HG02642 (cell line): ENCODE results near the gene ZBTB44.
"Not testable (repeated sequence)": the region's sequence is repeated elsewhere in the genome, so short reads cannot be mapped to it uniquely, and the experiment has no call there.

Source experiments
- ATAC-seq: cut with Tn5 transposase; IDR thresholded peaks from one replicate; pipeline ENCODE4 v1.9.1; 2021; ENCODE audit warnings: mild to moderate bottlenecking; ENCODE audit not compliant: unreplicated experiment, poor library complexity

ZBTB44 gene

GRCh38 chr11:130313383-130314183 is 1.1 kb downstream of the ZBTB44 start:
- no peak for ATAC-seq

DNA sequence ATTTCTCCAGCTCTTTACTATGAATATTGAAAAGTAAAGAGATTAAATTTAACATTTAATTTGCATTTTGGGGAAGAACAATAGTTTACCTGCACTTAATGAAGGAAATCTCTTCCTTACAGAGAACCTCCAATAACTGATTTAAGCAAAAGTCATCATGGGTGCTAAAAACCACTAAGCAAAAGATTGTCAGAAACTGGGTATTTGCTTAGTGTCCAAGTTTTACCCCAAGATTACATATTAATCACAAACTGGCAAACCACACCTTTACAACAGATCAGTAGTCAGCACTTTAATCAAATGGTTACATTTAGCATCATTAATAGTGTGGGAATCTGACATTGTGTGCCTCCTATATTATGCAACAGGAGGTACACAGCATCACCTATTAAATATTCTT is 2.7 kb downstream of the ZBTB44 start:
- no peak for ATAC-seq

GRCh38 chr11:130310622-130311021 is 4.1 kb downstream of the ZBTB44 start:
- no peak for ATAC-seq

- ATAC-seq, result no peak
Observed at GRCh38 chr11:130308886-130309285, 5.8 kb downstream of the ZBTB44 start.

DNA sequence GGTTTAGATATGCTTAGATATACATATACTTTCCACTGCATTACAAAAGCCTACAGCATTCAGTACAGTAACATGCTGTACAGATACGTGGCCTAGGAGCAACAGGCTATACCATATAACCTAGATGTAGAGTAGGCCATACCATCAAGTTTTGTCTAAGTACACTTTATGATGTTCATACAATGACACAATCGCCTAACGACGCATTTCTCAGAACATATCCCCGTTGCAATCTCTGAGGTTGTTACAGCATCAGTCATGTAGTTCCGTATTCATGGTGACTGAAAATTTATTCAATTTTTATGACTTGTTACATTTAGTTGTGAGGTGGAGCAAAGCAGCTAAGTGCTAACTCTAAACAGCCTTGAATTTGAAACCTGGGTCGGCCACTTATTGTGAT is 6.7 kb downstream of the ZBTB44 start:
- no peak for ATAC-seq

DNA sequence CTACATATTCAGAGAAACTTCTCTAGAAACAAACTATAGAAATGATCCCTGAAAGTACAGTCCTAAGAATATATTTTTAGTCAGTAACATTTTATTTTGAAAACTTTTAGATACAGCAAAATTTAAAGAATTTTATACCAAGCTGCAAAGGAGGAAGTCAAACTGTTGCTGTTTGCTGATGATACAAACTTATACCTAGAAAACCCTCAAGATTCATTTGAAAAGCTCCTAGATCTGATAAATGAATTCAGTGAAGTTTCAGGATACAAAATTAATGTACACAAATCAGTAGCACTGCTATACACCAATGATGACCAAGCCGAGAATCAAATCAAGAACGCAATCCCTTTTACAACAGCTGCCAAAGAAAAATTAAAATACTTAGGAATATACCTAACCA is 10.1 kb downstream of the ZBTB44 start:
- no peak for ATAC-seq

GRCh38 chr11:130301002-130301401 is 13.7 kb downstream of the ZBTB44 start:
- no peak for ATAC-seq

GRCh38 chr11:130300567-130300966 is 14.2 kb downstream of the ZBTB44 start:
- peak; percentile 58 for ATAC-seq

- no peak for ATAC-seq
Observed at GRCh38 chr11:130299978-130300377, 14.7 kb downstream of the ZBTB44 start.

GRCh38 chr11:130295657-130296056 is 19.1 kb downstream of the ZBTB44 start:
- no peak for ATAC-seq

GRCh38 chr11:130282111-130282510 is 32.6 kb downstream of the ZBTB44 start:
- no peak for ATAC-seq

- ATAC-seq, result not testable (repeated sequence)
Observed at GRCh38 chr11:130281341-130281740, 33.4 kb downstream of the ZBTB44 start.

GRCh38 chr11:130279989-130280388 is 34.7 kb downstream of the ZBTB44 start:
- ATAC-seq, result no peak

- no peak for ATAC-seq
Observed at GRCh38 chr11:130278745-130279144, 36.0 kb downstream of the ZBTB44 start.

- ATAC-seq, result no peak
Observed at GRCh38 chr11:130278151-130278550, 36.6 kb downstream of the ZBTB44 start.

DNA sequence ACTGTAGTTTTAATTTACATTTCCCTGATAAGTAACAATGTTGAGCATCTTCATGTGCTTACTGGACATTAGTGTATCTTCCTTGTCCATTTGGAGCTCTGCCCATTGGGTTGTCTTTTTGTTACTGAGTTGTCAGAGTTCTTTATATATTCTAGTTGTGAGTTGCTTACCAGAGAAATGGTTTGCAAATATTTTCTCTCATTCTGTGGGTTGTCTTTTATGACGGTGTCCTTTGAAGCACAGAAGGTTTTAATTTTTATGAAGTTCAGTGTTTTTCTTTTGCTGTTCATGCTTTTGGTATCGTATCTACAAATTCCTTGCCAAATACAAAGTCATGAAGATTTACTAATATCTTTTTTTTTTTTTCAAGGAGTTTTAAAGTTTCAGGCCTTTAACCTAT is 42.4 kb downstream of the ZBTB44 start:
- ATAC-seq, result no peak

GRCh38 chr11:130269326-130269943 is 45.3 kb downstream of the ZBTB44 start:
- ATAC-seq, result peak; percentile 83

- no peak for ATAC-seq
Observed at GRCh38 chr11:130263351-130263750, 51.4 kb downstream of the ZBTB44 start.

GRCh38 chr11:130262424-130262823 is 52.3 kb downstream of the ZBTB44 start:
- ATAC-seq, result no peak

- ATAC-seq, result no peak
Observed at GRCh38 chr11:130261571-130261970, 53.1 kb downstream of the ZBTB44 start.

GRCh38 chr11:130260742-130261141 is 54.0 kb downstream of the ZBTB44 start:
- no peak for ATAC-seq

GRCh38 chr11:130260080-130260627 is 54.6 kb downstream of the ZBTB44 start:
- no peak for ATAC-seq
